Vagina (tissue), 2 donors: ENCODE results near the gene STK35.

Experiments
- POLR2A ChIP-seq, 2 donors: fragments of 450-650 bp; IDR thresholded peaks; one replicate each; pipeline ENCODE4 v1.6.1; 2017; ENCODE audit warnings: antibody characterized with exemption in 2 of 2, mild to moderate bottlenecking in 2 of 2, moderate library complexity in 2 of 2
- POLR2AphosphoS5 ChIP-seq, 2 donors: sonication (generic); formaldehyde crosslinking; IDR thresholded peaks; one replicate each; pipeline ENCODE4 v1.9.0; 2017; ENCODE audit warnings: antibody characterized with exemption in 2 of 2, mild to moderate bottlenecking in 2 of 2, low read depth in 1 of 2; ENCODE audit not compliant: insufficient read depth in 1 of 2
- TF ChIP-seq, protein P1 (sequence below), 3 experiments: fragments of 450-650 bp in 2 of 3; fragments of 200-600 bp in 1 of 3; sonication (generic) in 1 of 3; IDR thresholded peaks; one replicate each; pipeline ENCODE4 v1.5.1; 2017 to 2019; ENCODE audit warnings: antibody characterized with exemption in 3 of 3, mild to moderate bottlenecking in 2 of 3, moderate library complexity in 2 of 3

DNA sequence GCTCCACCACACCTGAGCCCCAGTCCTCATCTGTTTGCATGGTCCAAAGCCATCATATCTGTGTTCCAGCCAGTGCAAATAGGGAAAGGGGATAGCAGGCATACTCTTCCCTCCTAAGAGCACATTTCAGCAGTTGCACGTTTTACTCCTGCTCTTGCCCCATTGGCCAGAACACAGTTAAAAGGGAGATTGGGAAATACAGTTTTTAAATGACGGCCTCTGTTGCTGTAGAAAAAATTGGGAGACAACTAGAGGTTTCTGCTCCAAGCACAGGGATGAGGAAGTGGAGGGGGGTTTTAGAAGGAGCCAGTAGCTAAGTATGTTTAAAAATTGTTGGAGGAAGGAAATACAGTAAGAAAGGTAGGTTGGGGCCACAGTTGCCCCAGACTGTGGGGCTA lies 14.6 kb upstream of the STK35 start:
- TF ChIP-seq POLR2A (IDR thresholded peaks at IDR 0.05), result no peak
- TF ChIP-seq, protein P1, sequence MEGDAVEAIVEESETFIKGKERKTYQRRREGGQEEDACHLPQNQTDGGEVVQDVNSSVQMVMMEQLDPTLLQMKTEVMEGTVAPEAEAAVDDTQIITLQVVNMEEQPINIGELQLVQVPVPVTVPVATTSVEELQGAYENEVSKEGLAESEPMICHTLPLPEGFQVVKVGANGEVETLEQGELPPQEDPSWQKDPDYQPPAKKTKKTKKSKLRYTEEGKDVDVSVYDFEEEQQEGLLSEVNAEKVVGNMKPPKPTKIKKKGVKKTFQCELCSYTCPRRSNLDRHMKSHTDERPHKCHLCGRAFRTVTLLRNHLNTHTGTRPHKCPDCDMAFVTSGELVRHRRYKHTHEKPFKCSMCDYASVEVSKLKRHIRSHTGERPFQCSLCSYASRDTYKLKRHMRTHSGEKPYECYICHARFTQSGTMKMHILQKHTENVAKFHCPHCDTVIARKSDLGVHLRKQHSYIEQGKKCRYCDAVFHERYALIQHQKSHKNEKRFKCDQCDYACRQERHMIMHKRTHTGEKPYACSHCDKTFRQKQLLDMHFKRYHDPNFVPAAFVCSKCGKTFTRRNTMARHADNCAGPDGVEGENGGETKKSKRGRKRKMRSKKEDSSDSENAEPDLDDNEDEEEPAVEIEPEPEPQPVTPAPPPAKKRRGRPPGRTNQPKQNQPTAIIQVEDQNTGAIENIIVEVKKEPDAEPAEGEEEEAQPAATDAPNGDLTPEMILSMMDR (IDR thresholded peaks at IDR 0.05), result no peak
- TF ChIP-seq POLR2AphosphoS5 (IDR thresholded peaks at IDR 0.05; ENCODE audit: insufficient read depth in 1 of 2, low read depth in 1 of 2), result no peak
